HEK293T (cell line): ENCODE results near the gene PF4V1.

Source experiments
- CTCF ChIA-PET: fragments of 350-600 bp; formaldehyde crosslinking; extraction: SDS; loops from one replicate; lab custom pipeline; 2021; ENCODE audit warnings: antibody characterized with exemption, inconsistent platforms; lab: Yijun Ruan, JAX
- POLR2A ChIA-PET: fragments of 350-600 bp; formaldehyde crosslinking; extraction: SDS; loops from one replicate; lab custom pipeline; 2020; ENCODE audit warnings: antibody characterized with exemption, inconsistent platforms; lab: Yijun Ruan, JAX
- DNase-seq: peaks from one replicate; pipeline ENCODE4 v3.0.0; 2012; ENCODE audit warnings: mixed read lengths; ENCODE audit errors: extremely low spot score
- ARNT ChIP-seq: fragments of 450-650 bp; IDR thresholded peaks from 2 replicates; pipeline ENCODE4 v1.6.1; 2017; ENCODE audit warnings: mild to moderate bottlenecking
- BHLHE40 ChIP-seq: fragments of 450-650 bp; IDR thresholded peaks from 2 replicates; pipeline ENCODE4 v1.6.1; 2016; ENCODE audit warnings: mild to moderate bottlenecking, moderate library complexity, borderline replicate concordance
- CTBP1 ChIP-seq: fragments of 450-650 bp; IDR thresholded peaks from 2 replicates; pipeline ENCODE4 v1.6.1; 2016; ENCODE audit warnings: borderline replicate concordance
- ELF4 ChIP-seq: fragments of 450-650 bp; IDR thresholded peaks from 2 replicates; pipeline ENCODE4 v1.6.1; 2017; ENCODE audit warnings: antibody characterized with exemption
- FOXA1 ChIP-seq: fragments of 450-650 bp; IDR thresholded peaks from 2 replicates; pipeline ENCODE4 v1.6.1; 2016; ENCODE audit warnings: mild to moderate bottlenecking
- FOXK2 ChIP-seq: fragments of 450-650 bp; IDR thresholded peaks from 2 replicates; pipeline ENCODE4 v1.6.1; 2016; ENCODE audit warnings: mild to moderate bottlenecking
- FOXM1 ChIP-seq: fragments of 450-650 bp; IDR thresholded peaks from 2 replicates; pipeline ENCODE4 v1.6.1; 2017; ENCODE audit warnings: mild to moderate bottlenecking, borderline replicate concordance
- HDGF ChIP-seq: fragments of 450-650 bp; IDR thresholded peaks from 2 replicates; pipeline ENCODE4 v1.6.1; 2017; ENCODE audit warnings: antibody characterized with exemption, borderline replicate concordance
- L3MBTL2 ChIP-seq: fragments of 450-650 bp; conservative IDR thresholded peaks from 2 replicates; pipeline ENCODE4 v1.6.1; 2016; ENCODE audit warnings: mild to moderate bottlenecking
- LEF1 ChIP-seq: fragments of 450-650 bp; IDR thresholded peaks from 2 replicates; pipeline ENCODE4 v1.6.1; 2017; ENCODE audit warnings: mild to moderate bottlenecking, borderline replicate concordance
- NFRKB ChIP-seq: fragments of 450-650 bp; IDR thresholded peaks from 2 replicates; pipeline ENCODE4 v1.6.1; 2016; ENCODE audit warnings: mild to moderate bottlenecking, moderate library complexity
- SP1 ChIP-seq: fragments of 450-650 bp; IDR thresholded peaks from 2 replicates; pipeline ENCODE4 v1.6.1; 2017
- SUZ12 ChIP-seq: fragments of 450-650 bp; IDR thresholded peaks from 2 replicates; pipeline ENCODE4 v1.6.1; 2016; ENCODE audit warnings: mild to moderate bottlenecking
- TARDBP ChIP-seq: fragments of 450-650 bp; IDR thresholded peaks from 2 replicates; pipeline ENCODE4 v1.6.1; 2016
- ZNF384 ChIP-seq: fragments of 450-650 bp; IDR thresholded peaks from 2 replicates; pipeline ENCODE4 v1.6.1; 2016
- TF ChIP-seq, protein P1 (sequence below): fragments of 450-650 bp; IDR thresholded peaks from 2 replicates; pipeline ENCODE4 v1.6.1; 2016

The PF4V1 gene

DNA sequence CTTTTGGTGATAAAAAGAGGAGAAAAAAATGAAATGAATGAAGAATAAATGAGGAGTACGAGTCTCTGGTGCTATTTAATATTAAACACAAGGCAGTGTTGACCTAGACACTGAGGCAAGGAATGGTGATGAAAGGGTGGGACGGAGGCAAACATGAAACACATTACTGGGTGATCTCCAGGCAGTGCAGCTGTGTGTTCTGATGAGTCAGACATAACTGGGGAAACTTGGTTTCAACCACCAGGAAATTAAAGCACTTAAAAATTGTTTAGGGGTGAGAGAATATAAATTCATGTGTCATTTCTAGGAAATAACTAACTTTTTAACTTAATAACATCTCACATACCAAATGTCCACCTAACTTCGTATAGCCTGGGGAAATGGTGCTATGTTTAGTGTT, 36.3 kb upstream of the PF4V1 start:
- ChIA-PET POLR2A (no interaction called here), CTCF (no interaction called here)
- no peak for DNase-seq

GRCh38 chr4:73817341-73817740, 35.8 kb upstream of the PF4V1 start:
- CTCF ChIA-PET, result no interaction called here
- DNase-seq, result no peak
- TF ChIP-seq LEF1 (no peak), HDGF (no peak), FOXK2 (no peak), ZNF384 (no peak), BHLHE40 (no peak), ARNT (no peak), CTBP1 (no peak), NFRKB (no peak), SUZ12 (no peak), FOXM1 (no peak), FOXA1 (no peak)
- TF ChIP-seq, protein P1, sequence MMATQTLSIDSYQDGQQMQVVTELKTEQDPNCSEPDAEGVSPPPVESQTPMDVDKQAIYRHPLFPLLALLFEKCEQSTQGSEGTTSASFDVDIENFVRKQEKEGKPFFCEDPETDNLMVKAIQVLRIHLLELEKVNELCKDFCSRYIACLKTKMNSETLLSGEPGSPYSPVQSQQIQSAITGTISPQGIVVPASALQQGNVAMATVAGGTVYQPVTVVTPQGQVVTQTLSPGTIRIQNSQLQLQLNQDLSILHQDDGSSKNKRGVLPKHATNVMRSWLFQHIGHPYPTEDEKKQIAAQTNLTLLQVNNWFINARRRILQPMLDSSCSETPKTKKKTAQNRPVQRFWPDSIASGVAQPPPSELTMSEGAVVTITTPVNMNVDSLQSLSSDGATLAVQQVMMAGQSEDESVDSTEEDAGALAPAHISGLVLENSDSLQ, result no peak
- POLR2A ChIA-PET, result no interaction called here

More for the DNA sequence above, 36.3 kb upstream of the PF4V1 start:
- TF ChIP-seq FOXA1 (no peak), HDGF (no peak), SUZ12 (no peak), FOXK2 (no peak), NFRKB (no peak), LEF1 (no peak), FOXM1 (no peak), CTBP1 (no peak), L3MBTL2 (no peak), TARDBP (no peak), ARNT (no peak), ZNF384 (no peak), BHLHE40 (no peak), ELF4 (no peak), SP1 (no peak)
- TF ChIP-seq, protein P1, result no peak

- POLR2A ChIA-PET, result no interaction called here
- TF ChIP-seq BHLHE40 (no peak), L3MBTL2 (no peak), SUZ12 (no peak), SP1 (no peak), FOXA1 (no peak), LEF1 (no peak), TARDBP (no peak), FOXM1 (no peak), HDGF (no peak)
- TF ChIP-seq, protein P1, result no peak
- DNase-seq, result no peak
- CTCF ChIA-PET, result interaction anchor here (0.7 kb wide), 1 partner anchor 21 kb away, joined by 3 read pairs; no protein-coding TSS in a partner anchor
Measured at GRCh38 chr4:73821325-73821724, 31.8 kb upstream of the PF4V1 start.

- POLR2A ChIA-PET, result no interaction called here
Measured at GRCh38 chr4:73822389-73822788, 30.7 kb upstream of the PF4V1 start.

GRCh38 chr4:73822812-73823504, 30.1 kb upstream of the PF4V1 start:
- no peak for DNase-seq
- POLR2A ChIA-PET, result no interaction called here
- TF ChIP-seq, protein P1, result no peak
- TF ChIP-seq FOXA1 (no peak), SUZ12 (no peak), TARDBP (no peak)
- CTCF ChIA-PET, result no interaction called here

More at GRCh38 chr4:73822389-73822788, 30.7 kb upstream of the PF4V1 start:
- CTCF ChIA-PET, result no interaction called here
- no peak for DNase-seq
- TF ChIP-seq ELF4 (no peak), SP1 (no peak), L3MBTL2 (no peak), FOXM1 (no peak), ARNT (no peak), LEF1 (no peak), BHLHE40 (no peak), NFRKB (no peak), HDGF (no peak), CTBP1 (no peak), SUZ12 (no peak), FOXK2 (no peak), TARDBP (no peak), FOXA1 (no peak), ZNF384 (no peak)
- TF ChIP-seq, protein P1, result no peak
